Hippocampal formation (tissue), 2 donors: ENCODE results near the gene ZBTB24.
"Not testable (repeated sequence)": the region's sequence is repeated elsewhere in the genome, so short reads cannot be mapped to it uniquely, and the experiment has no call there.

Experiments used
- DNase-seq, 2 donors: peaks; one replicate each; lab custom pipeline; 2025; lab: John Stamatoyannopoulos, UW

ZBTB24 gene

GRCh38 chr6:109471105-109471810 is 11.8 kb downstream of the ZBTB24 start:
- no peak for DNase-seq

DNA sequence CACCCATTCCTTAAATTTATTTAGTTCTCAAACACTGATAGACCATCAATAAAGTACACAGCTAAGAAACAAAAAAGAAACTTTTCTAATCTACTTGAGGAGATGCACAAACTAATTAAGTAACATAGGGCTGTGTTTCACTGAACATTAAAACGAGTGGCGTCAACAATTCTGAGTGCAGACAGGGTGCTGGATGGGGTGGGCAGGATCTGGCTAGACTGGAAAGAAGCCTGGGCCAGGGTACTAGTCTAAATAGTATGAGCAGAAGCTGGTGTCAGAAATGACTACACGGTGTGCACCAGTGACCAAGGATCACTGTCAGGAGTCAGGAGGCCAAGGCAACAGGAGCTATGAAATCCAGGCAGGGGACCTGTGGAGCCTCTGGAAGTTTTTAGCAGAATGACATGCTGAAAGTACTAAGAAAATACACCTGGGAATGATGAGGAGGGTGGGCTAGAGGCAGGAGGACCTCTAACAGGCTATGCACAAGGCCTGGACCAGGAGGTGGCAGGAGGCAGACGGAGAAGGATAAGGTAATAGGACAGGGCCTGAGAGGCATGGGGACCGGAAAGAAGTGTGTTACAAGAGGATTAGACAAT is 13.3 kb downstream of the ZBTB24 start:
- no peak for DNase-seq

DNA sequence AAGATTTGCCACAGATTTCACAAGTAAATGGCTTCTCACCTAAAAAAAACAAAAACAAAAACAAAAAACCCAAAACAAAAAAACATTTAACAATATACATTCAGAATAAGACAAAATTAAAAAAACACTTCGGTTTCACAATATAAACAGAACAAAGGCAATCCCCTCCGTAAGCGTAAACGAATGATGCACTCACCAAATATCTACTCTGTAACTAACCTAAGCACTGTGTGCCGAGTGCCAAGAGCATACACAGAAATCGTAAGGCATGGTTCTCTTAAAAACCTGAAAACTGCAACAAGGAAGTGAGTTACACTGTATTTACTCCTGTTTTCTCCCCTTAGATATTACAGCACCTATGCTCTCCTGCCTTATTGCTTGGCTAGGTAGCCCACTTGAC is 15.3 kb downstream of the ZBTB24 start:
- no peak for DNase-seq

GRCh38 chr6:109466212-109466923 is 16.7 kb downstream of the ZBTB24 start:
- DNase-seq: no peak

DNA sequence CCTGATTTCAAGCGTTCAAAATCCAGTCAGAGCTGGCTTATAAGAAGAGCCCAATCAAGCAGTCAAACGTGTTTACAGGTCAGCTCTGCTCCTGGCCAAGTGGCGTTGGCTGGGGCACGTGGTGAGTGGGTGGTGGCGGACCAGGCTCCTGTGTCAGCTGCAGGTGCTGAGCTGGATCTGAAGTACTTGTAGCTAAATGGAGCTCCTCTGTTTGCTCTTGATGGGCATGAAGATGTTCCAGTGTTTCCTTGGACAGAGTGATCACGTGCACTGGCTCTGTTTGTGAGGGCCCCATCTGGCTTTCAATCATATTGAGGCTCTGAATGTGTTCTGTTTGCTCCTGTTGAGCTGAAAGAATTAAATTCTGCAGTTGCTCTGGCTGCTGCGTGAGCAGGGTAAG is 17.2 kb downstream of the ZBTB24 start:
- DNase-seq: peak; percentile 48 to 71

- no peak for DNase-seq
Observed at GRCh38 chr6:109461733-109462526, 21.1 kb downstream of the ZBTB24 start.

DNA sequence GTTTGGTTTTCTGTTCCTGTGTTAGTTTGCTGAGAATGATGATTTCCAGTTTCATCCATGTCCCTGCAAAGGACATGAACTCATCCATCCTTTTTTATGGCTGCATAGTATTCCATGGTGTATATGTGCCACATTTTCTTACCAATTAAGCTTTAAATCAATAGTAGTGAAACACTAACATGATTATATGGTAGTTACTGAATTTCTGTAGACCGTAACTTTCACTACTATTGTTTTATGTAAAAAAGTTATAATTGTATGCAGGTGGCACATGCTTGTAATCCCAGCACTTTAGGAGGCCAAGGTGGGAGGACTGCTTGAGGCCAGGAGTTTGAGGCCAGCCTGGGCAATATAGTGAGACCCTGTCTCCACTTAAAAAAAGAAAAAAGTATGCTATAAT is 21.8 kb downstream of the ZBTB24 start:
- DNase-seq: not testable (repeated sequence)

GRCh38 chr6:109460161-109460829 is 22.7 kb downstream of the ZBTB24 start:
- DNase-seq: no peak

DNA sequence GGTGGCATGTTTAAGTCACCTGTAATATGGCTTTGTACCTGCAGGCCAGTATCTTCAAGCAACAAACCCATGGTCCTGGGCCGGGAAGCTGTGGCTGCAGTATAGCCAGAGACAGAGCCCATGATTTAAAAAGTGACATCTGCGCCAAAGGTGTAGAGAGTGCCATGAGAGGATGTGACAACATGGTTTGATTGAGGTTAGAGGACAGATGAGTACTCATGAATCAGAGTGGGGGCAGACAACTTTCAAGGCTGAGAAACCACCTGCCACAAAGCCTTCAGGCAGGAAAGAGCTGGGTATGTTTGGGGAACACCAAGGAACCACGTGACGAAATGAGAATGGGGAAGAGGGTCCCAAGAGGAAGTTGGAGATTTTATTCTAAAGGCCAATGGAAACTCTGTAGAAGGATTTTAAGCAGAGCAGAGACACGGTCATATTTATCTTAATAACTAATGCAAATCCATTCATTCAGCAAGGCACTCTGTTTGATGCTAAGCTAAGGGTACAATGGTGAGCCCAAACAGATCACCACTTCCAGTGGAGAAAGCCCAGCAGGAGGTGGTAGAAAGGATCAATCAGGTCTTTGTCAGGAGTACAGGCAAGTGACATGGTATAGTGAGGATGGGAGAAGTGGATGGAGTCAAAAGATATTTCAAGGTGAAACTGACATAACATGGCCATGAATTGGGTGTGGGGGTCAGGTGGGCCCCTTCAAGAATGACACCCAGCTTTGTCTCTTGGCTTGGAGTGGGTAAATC is 24.1 kb downstream of the ZBTB24 start:
- DNase-seq: no peak

DNA sequence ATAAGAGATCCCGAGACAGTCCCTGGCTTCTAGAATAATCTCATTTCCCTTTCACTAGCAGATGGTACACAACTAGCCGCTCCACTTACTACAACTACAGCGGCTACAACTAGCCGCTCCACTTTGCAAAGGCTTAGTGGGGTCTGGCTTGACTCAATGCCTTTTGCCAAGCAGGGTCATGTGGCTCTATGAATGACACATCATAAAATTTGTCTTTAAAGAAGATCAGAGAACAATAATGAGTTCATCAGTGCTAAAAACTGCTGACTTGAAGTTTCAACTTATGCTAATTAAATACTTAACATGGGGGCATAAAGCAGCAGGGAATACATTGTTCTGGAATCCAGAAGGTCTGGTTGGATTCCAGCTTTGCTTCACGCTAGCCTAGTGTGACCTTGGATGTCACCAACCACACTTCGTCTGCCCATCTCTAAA is 25.4 kb downstream of the ZBTB24 start:
- no peak for DNase-seq

DNA sequence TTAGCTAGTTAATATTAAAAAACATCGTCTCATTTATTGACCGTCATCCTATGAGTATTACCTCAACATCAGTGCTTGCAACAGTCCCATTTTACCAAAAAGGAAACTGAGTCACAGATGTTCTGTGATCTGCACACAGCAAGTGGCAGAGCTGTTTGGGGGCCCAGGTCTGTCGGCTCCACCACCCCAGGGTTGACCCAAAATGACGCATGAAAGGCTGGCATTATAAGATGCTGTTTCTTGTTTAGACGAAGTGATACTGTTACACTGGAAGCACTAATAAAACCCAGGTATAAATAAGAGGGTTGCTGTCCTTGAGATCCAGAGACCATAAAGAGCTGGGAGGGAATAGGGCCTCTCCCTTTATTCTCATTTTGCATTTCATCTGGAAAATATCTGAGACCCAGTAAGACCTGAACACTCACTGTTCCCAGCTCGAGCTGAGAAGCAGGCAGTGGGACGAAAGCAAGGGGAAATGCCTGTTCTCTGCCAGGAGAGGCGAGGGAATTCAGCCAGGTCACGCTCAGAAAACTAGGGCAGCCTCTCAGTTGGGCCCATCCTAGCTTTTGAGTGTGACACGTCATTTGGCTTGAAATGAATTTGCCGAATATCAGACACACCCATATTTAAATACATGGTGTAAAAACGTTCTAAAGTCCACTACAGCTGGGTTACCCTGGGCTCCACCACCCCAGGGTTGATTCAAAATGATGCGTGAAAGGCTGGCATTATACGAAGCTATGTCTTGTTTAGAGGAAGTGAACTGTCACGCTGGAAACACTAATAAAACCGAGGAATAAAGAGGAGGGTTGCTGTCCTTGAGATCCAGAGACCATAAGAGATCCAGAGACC is 26.1 kb downstream of the ZBTB24 start:
- DNase-seq: peak; percentile 27 to 32

DNA sequence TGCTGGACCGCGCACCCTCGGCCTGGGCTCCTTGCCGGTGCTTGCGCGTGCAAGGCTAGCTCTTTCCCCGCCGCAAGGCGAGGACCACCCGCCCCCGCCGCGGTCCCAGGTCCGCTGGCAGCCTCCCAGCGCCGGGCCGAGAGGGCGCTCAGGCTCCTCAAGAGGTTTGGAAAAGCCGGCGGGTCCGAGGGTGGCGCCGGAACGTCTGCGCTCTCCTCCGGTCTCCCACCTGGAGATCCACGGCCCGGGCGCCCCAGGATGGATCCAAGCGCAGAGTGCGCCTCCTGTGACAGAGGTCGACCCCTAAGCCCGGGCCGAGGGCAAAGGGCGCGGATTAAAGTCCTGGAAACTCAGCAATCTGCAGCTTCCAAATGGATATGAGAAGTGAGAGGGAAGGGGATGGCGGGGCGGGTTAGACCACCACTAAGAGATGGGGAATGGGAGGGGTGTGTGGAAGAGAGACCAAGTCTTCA is 26.9 kb downstream of the ZBTB24 start:
- DNase-seq: no peak

- DNase-seq: peak in 1 of 2 donors; percentile 64
Observed at GRCh38 chr6:109455437-109456110, 27.4 kb downstream of the ZBTB24 start, which contains the start of gene MICAL1. MICAL1 (minus strand) TSS chr6:109455772; CDS start chr6:109454196, 1,576 bp downstream.

GRCh38 chr6:109454496-109455436 is 28.3 kb downstream of the ZBTB24 start:
- DNase-seq: peak in 1 of 2 donors; percentile 45

DNA sequence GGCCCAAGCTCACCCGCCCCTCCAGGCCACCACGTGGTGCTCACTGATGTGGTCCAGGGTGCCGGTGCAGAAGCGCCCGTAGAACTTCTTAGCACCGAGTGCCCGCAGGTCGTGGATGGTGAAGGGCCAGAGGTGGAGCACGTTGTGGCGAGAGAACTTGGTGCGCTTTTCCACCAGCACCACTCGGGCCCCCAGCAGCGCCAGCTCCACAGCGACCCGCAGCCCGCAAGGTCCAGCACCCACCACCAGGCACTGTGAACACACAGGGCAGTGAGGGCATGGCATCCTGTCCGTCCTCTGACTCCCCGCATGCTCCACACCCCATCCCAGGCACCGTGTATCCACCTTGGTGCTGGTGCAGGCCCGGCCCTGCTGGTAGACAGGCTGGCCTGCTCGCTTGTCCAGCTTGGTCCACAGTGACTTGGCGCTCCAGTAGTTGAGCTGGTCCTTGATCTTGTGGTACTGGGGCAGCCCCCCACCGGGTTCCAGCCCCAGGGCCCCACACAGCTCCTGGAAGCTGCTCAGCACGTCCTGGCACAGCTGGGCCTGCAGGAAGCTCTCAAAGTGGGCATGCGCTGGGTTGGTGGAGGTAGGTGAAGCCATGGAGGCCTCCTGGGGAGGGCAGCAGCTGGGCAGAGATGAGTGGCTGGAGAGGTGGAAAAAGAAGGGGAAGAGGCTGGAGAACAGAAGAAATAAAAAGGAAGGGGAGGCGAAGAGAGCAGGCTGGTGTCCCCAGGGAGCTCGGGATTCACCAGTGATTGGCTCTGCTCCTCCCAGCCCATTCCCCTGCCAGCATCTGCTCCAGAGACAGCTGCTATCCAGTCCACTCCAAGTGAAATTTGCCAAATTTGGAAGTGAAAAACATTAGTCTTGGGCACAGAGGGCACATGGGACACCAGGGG is 29.2 kb downstream of the ZBTB24 start:
- DNase-seq: no peak

- no peak for DNase-seq
Observed at GRCh38 chr6:109453156-109453555, 29.9 kb downstream of the ZBTB24 start.

- no peak for DNase-seq
Observed at GRCh38 chr6:109452181-109452580, 30.8 kb downstream of the ZBTB24 start.
